Measurements from ENCODE around the gene POP4.
"Not testable (repeated sequence)": the region's sequence is repeated elsewhere in the genome, so short reads cannot be mapped to it uniquely, and the experiment has no call there.

The POP4 gene

GRCh38 chr19:29605653-29606419 lies at the start of gene POP4:
Gene POP4 (plus strand): TSS chr19:29606283. CDS start chr19:29606319, 36 bp downstream.
- no peak for TF ChIP-seq CTCF (conservative IDR thresholded peaks at IDR 0.05; ENCODE audit: low read length)
- H3K4me3 ChIP-seq (ENCODE audit: low read length): peak within 1 kb of the TSS; percentile 99
- peak; percentile 92 for DNase-seq (ENCODE audit: low read depth)

GRCh38 chr19:29559110-29559509 lies 47.0 kb upstream of the POP4 start:
- not testable (repeated sequence) for H3K4me3 ChIP-seq (ENCODE audit: low read length); DNase-seq (ENCODE audit: low read depth)

GRCh38 chr19:29559743-29560142 lies 46.3 kb upstream of the POP4 start:
- no peak for DNase-seq (ENCODE audit: low read depth)
- H3K4me3 ChIP-seq (ENCODE audit: low read length): no peak overlapping the region
- no peak for TF ChIP-seq CTCF (conservative IDR thresholded peaks at IDR 0.05; ENCODE audit: low read length)

- DNase-seq (ENCODE audit: low read depth): no peak
- no peak overlapping the region for H3K4me3 ChIP-seq (ENCODE audit: low read length)
- TF ChIP-seq CTCF (conservative IDR thresholded peaks at IDR 0.05; ENCODE audit: low read length): no peak
Observed at GRCh38 chr19:29560313-29561075, 45.6 kb upstream of the POP4 start.

GRCh38 chr19:29561601-29562000 lies 44.5 kb upstream of the POP4 start:
- H3K4me3 ChIP-seq (ENCODE audit: low read length): no peak overlapping the region
- no peak for TF ChIP-seq CTCF (conservative IDR thresholded peaks at IDR 0.05; ENCODE audit: low read length)
- no peak for DNase-seq (ENCODE audit: low read depth)

GRCh38 chr19:29562299-29563297 lies 43.5 kb upstream of the POP4 start:
- H3K4me3 ChIP-seq (ENCODE audit: low read length): no peak overlapping the region
- no peak for DNase-seq (ENCODE audit: low read depth)
- TF ChIP-seq CTCF (conservative IDR thresholded peaks at IDR 0.05; ENCODE audit: low read length): no peak

Data from AG10803 (cell line).